Keratinocyte (primary cell): Measurements from ENCODE around the gene ANTXR2. TPM values are rescaled to one million over a fixed set of nuclear protein-coding genes. Genes with fewer than 3 reads are reported as not detected.
A peak's percentile ranks its signal among the peaks of the same experiment; 100 is the strongest.

Source experiments
- DNase-seq: peaks from one replicate; pipeline ENCODE4 v3.0.0-alpha.2; 2011; ENCODE audit warnings: low read depth, missing footprints, low spot score
- FAIRE-seq: peaks from 2 replicates; lab custom pipeline; 2011; peaks lifted over from hg19 to GRCh38; lab: Jason Lieb, UNC
- H2AFZ ChIP-seq: 2 replicates; pipeline ENCODE4 v1.6.0; 2012; ENCODE audit warnings: low read length, control low read depth, inconsistent platforms; ENCODE audit not compliant: control insufficient read depth
- H3K27ac ChIP-seq: 2 replicates; pipeline ENCODE4 v1.5.1; 2011; ENCODE audit warnings: low read length; ENCODE audit not compliant: control insufficient read depth, insufficient read depth
- H3K27me3 ChIP-seq: 3 replicates; pipeline ENCODE4 v1.6.0; 2011; ENCODE audit warnings: low read length; ENCODE audit not compliant: control insufficient read depth, insufficient read depth; ENCODE audit errors: extremely low read depth
- H3K36me3 ChIP-seq, 2 experiments: 2 replicates in 1 of 2; 3 replicates in 1 of 2; pipeline ENCODE4 v1.5.1; 2011; ENCODE audit warnings: low read length in 2 of 2, mild to moderate bottlenecking in 1 of 2; ENCODE audit not compliant: control insufficient read depth in 2 of 2, insufficient read depth in 2 of 2; ENCODE audit errors: extremely low read depth in 1 of 2
- H3K4me1 ChIP-seq: 3 replicates; pipeline ENCODE4 v1.5.1; 2011; ENCODE audit warnings: low read length; ENCODE audit not compliant: control insufficient read depth, insufficient read depth; ENCODE audit errors: extremely low read depth
- H3K4me2 ChIP-seq: 3 replicates; pipeline ENCODE4 v1.6.0; 2011; ENCODE audit warnings: low read depth, low read length; ENCODE audit not compliant: control insufficient read depth, insufficient read depth; ENCODE audit errors: extremely low read depth
- H3K4me3 ChIP-seq, 3 experiments: fragments of 200-600 bp in 1 of 3; sonication (generic) in 1 of 3; 2 replicates in 2 of 3; 3 replicates in 1 of 3; pipeline ENCODE4 v1.5.1; 2011 to 2016; ENCODE audit warnings: low read length in 3 of 3, mild to moderate bottlenecking in 3 of 3, control low read depth in 2 of 3, inconsistent platforms in 1 of 3, low read depth in 1 of 3, mixed read lengths in 1 of 3, mixed run types in 1 of 3, moderate library complexity in 1 of 3; ENCODE audit not compliant: control insufficient read depth in 2 of 3, insufficient read depth in 2 of 3; ENCODE audit errors: extremely low read depth in 1 of 3
- H3K79me2 ChIP-seq: 2 replicates; pipeline ENCODE4 v1.6.0; 2012; ENCODE audit warnings: low read length; ENCODE audit not compliant: control insufficient read depth, insufficient read depth
- H3K9ac ChIP-seq: 3 replicates; pipeline ENCODE4 v1.6.0; 2011; ENCODE audit warnings: low read length; ENCODE audit not compliant: control insufficient read depth, insufficient read depth; ENCODE audit errors: extremely low read depth
- H3K9me1 ChIP-seq: 3 replicates; pipeline ENCODE4 v1.6.0; 2011; ENCODE audit warnings: low read length; ENCODE audit not compliant: control insufficient read depth, insufficient read depth; ENCODE audit errors: extremely low read depth
- H3K9me3 ChIP-seq: 2 replicates; pipeline ENCODE4 v1.5.1; 2012; ENCODE audit warnings: low read depth, low read length; ENCODE audit not compliant: control insufficient read depth
- H4K20me1 ChIP-seq: 3 replicates; pipeline ENCODE4 v1.6.0; 2011; ENCODE audit warnings: low read length; ENCODE audit not compliant: control insufficient read depth, insufficient read depth; ENCODE audit errors: extremely low read depth
- CTCF ChIP-seq, 3 experiments: IDR thresholded peaks in 1 of 3; conservative IDR thresholded peaks in 1 of 3; optimal IDR thresholded peaks in 1 of 3; 2 replicates in 2 of 3; 3 replicates in 1 of 3; pipeline versions ENCODE3 to v1.5.1; 2011; ENCODE audit warnings: low read length in 3 of 3, mild to moderate bottlenecking in 3 of 3, moderate library complexity in 2 of 3, control low read depth in 1 of 3, inconsistent platforms in 1 of 3; ENCODE audit not compliant: insufficient read depth in 2 of 3; ENCODE audit errors: extremely low read depth in 1 of 3
- EZH2 ChIP-seq: IDR thresholded peaks from one replicate; pipeline ENCODE4 v1.6.1; 2012; ENCODE audit warnings: inconsistent platforms, mild to moderate bottlenecking, low read length, moderate library complexity
- dilution Hi-C: fragments of 300-500 bp; cut with MboI; formaldehyde crosslinking; loops from one replicate; pipeline ENCODE4 v1.7.0; 2020; ENCODE audit warnings: low sequenced_read_pairs; ENCODE audit not compliant: extremely low pct_ligation_motif_present
- polyA plus RNA-seq, 5 experiments: library from polyadenylated mRNA; depleted of rRNA in 3 of 5; stranded (reverse) in 3 of 5; stranded (forward) in 1 of 5; unstranded in 1 of 5; fragments of >200 nt; gene quantifications; 1 replicate in 1 of 5; 2 replicates in 3 of 5; 3 replicates in 1 of 5; pipeline versions ENCODE4 v1.2.1 to v1.2.3, GENCODE V29; 2011 to 2012; ENCODE audit warnings: missing spikeins in 2 of 5, low read depth in 1 of 5, low replicate concordance in 1 of 5

Gene ANTXR2
- polyA plus RNA-seq, 1 donor (not counting 4 experiments of a cell fraction or from before 2014, with no cell fraction given): 89.1 TPM

DNA sequence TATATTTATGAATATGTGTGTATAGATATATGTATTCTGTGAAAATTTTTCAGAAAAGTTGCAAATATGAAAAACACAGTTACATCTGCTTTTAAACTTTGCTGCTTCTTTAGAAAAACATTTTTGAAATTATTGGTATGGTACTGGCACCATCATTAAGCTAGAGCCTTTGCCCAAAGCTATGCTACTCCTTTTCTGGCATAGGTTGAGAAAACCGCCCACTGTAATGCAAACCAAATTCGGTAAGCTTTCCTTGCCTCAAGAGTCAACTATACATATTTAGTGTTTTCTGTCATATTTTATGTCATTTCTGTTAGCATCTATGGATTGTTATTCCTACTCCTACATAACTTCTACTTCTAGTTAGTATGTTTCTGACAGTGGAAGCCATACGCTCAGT is 50.7 kb downstream of the ANTXR2 start:
- DNase-seq: no peak
- H3K9me1 ChIP-seq: no peaks in the 10 kb centered on the region
- peaks cover 8% of the 10 kb centered on the region for H3K79me2 ChIP-seq
- no peak overlapping the region for H3K4me3 ChIP-seq
- H3K27me3 ChIP-seq: no peaks in the 10 kb centered on the region
- H4K20me1 ChIP-seq: no peaks in the 10 kb centered on the region
- FAIRE-seq: no peak
- peaks cover 8 to 21% of the 10 kb centered on the region in 2 experiments for H3K36me3 ChIP-seq
- H3K4me1 ChIP-seq: peaks cover 18% of the 10 kb centered on the region
- H3K4me2 ChIP-seq: no peak overlapping the region
- no peak overlapping the region for H3K9ac ChIP-seq
- no peak overlapping the region for H2AFZ ChIP-seq
- H3K9me3 ChIP-seq: no peaks in the 10 kb centered on the region
- dilution Hi-C loops: no loop called here
- TF ChIP-seq EZH2: no peak
- no peak for TF ChIP-seq CTCF (optimal IDR thresholded peaks at IDR 0.05 in 1 of 3, IDR thresholded peaks at IDR 0.05 in 1 of 3, conservative IDR thresholded peaks at IDR 0.05 in 1 of 3; ENCODE audit: extremely low read depth in 1 of 3, insufficient read depth in 2 of 3, low read length in 3 of 3)
- no peak overlapping the region for H3K27ac ChIP-seq

DNA sequence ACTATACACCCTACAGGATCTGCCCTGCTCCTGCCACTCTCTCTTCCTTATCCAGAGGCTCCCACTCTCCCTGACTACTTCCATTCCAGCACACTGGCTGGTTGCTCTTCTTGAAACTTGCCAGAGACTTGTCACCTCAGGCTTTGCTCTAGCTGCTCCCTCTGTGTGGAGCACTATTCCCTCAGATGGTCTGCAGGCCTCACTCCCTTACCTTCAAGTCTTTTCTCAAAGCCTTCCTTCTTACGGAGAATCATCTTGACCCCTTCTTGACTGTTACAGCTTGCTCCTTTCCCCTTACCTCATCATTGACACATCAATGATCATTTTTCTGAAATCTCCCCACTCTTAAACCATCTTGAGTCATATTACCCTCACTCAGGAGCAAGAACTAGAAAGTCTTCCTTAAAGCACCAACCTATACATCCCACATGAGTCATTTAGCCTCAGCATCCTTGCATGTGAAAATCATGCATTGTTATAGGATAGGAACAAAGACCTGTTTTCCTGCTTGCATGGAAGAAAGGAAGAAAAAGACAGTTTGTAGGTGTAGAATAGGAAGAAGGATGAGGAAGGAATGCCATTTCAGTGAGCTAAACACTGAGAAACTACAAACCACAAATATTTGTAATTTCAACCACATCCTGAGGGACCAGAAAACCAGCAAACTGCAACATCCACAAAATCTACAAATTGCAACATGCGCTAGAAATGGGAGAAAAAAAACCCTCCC is 55.7 kb downstream of the ANTXR2 start:
- DNase-seq: peak; percentile 95
- Histone ChIP-seq H3K27ac (peak overlapping the region; percentile 92), H2AFZ (no peak overlapping the region), H3K9me3 (no peaks in the 10 kb centered on the region), H4K20me1 (no peaks in the 10 kb centered on the region), H3K4me3 (peak overlapping the region in 2 of 3 experiments; percentile 10 to 11), H3K9ac (peak overlapping the region; percentile 57), H3K79me2 (peaks cover 36% of the 10 kb centered on the region), H3K9me1 (peaks cover 3% of the 10 kb centered on the region), H3K4me1 (peaks cover 31% of the 10 kb centered on the region), H3K4me2 (peak overlapping the region; percentile 66), H3K27me3 (no peaks in the 10 kb centered on the region), H3K36me3 (peaks cover 21 to 39% of the 10 kb centered on the region in 2 experiments)
- FAIRE-seq: peak; percentile 98
- dilution Hi-C loops: no loop called here
- TF ChIP-seq CTCF (optimal IDR thresholded peaks at IDR 0.05 in 1 of 3, IDR thresholded peaks at IDR 0.05 in 1 of 3, conservative IDR thresholded peaks at IDR 0.05 in 1 of 3; ENCODE audit: extremely low read depth in 1 of 3, insufficient read depth in 2 of 3, low read length in 3 of 3): no peak
- no peak for TF ChIP-seq EZH2
